Cerebellar cortex (tissue), 1 donor: Measurements from ENCODE around the gene GP2.
"Not testable (repeated sequence)": the region's sequence is repeated elsewhere in the genome, so short reads cannot be mapped to it uniquely, and the experiment has no call there.

Experiments used
- DNase-seq: peaks from one replicate; pipeline ENCODE4 v3.0.0-alpha.2; 2015; ENCODE audit warnings: low spot score

The GP2 gene

GRCh38 chr16:20325005-20325404 lies 2.3 kb downstream of the GP2 start:
- no peak for DNase-seq

- no peak for DNase-seq
Measured at GRCh38 chr16:20323591-20324117, 3.7 kb downstream of the GP2 start.

- DNase-seq = no peak
Measured at GRCh38 chr16:20322696-20323095, 4.6 kb downstream of the GP2 start.

- no peak for DNase-seq
Measured at GRCh38 chr16:20321671-20322070, 5.6 kb downstream of the GP2 start.

- not testable (repeated sequence) for DNase-seq
Measured at GRCh38 chr16:20321051-20321450, 6.3 kb downstream of the GP2 start.

- DNase-seq = no peak
Measured at GRCh38 chr16:20320592-20320991, 6.7 kb downstream of the GP2 start.

- DNase-seq = no peak
Measured at GRCh38 chr16:20320178-20320577, 7.1 kb downstream of the GP2 start.

- no peak for DNase-seq
Measured at GRCh38 chr16:20319406-20319805, 7.9 kb downstream of the GP2 start.

GRCh38 chr16:20318437-20318836 lies 8.9 kb downstream of the GP2 start:
- DNase-seq = no peak

- DNase-seq = no peak
Measured at GRCh38 chr16:20318006-20318405, 9.3 kb downstream of the GP2 start.

GRCh38 chr16:20317117-20317516 lies 10.2 kb downstream of the GP2 start:
- DNase-seq = no peak

GRCh38 chr16:20316715-20317114 lies 10.6 kb downstream of the GP2 start:
- DNase-seq = no peak

- no peak for DNase-seq
Measured at GRCh38 chr16:20315764-20316163, 11.5 kb downstream of the GP2 start.

- DNase-seq = no peak
Measured at GRCh38 chr16:20314575-20314974, 12.7 kb downstream of the GP2 start.

- no peak for DNase-seq
Measured at GRCh38 chr16:20313741-20314140, 13.6 kb downstream of the GP2 start.

- not testable (repeated sequence) for DNase-seq
Measured at GRCh38 chr16:20312536-20313095, 14.7 kb downstream of the GP2 start.

- no peak for DNase-seq
Measured at GRCh38 chr16:20311548-20311947, 15.8 kb downstream of the GP2 start.

- DNase-seq = no peak
Measured at GRCh38 chr16:20310421-20311395, 16.6 kb downstream of the GP2 start.

GRCh38 chr16:20309786-20310185 lies 17.5 kb downstream of the GP2 start:
- DNase-seq = no peak

GRCh38 chr16:20308801-20309590 lies 18.3 kb downstream of the GP2 start:
- no peak for DNase-seq

GRCh38 chr16:20308266-20308665 lies 19.0 kb downstream of the GP2 start:
- no peak for DNase-seq

- no peak for DNase-seq
Measured at GRCh38 chr16:20307791-20308190, 19.5 kb downstream of the GP2 start.
